Measurements from ENCODE around the gene OR7A10. TPM values are rescaled to one million over a fixed set of nuclear protein-coding genes. Genes with fewer than 3 reads are reported as not detected.

OR7A10 gene
- total RNA-seq, 2 experiments from 2014 or later, result not detected

DNA sequence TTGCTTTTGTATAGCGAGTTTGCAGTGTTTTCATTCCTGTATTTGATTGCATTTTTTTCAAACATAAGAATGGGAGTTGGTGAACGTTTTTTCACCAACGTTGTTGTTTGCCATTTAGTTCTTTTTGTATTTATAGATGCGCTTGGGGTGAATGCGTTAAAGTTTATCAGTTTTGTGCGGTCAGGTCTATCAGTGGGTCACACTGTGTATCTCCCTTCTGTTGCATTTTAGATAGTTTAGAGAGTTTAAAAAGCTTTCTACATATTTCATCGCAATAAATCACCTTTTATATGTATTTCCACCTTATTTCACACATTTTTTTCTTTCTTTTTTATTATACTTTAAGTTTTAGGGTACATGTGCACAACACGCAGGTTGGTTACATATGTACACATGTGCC lies 30.1 kb downstream of the OR7A10 start:
- Mint-ChIP-seq H3K4me3 (no peak overlapping the region), H3K27ac (no peak overlapping the region), H3K9me3 (no peaks in the 10 kb centered on the region), H3K4me1 (ENCODE audit: low read depth) (no peaks in the 10 kb centered on the region), H3K27me3 (peaks cover 9% of the 10 kb centered on the region), H3K36me3 (ENCODE audit: low read depth) (no peaks in the 10 kb centered on the region)
- CTCF ChIA-PET, result no interaction called here
- no peak for ATAC-seq
- no peak for DNase-seq
- TF ChIP-seq, protein P1, sequence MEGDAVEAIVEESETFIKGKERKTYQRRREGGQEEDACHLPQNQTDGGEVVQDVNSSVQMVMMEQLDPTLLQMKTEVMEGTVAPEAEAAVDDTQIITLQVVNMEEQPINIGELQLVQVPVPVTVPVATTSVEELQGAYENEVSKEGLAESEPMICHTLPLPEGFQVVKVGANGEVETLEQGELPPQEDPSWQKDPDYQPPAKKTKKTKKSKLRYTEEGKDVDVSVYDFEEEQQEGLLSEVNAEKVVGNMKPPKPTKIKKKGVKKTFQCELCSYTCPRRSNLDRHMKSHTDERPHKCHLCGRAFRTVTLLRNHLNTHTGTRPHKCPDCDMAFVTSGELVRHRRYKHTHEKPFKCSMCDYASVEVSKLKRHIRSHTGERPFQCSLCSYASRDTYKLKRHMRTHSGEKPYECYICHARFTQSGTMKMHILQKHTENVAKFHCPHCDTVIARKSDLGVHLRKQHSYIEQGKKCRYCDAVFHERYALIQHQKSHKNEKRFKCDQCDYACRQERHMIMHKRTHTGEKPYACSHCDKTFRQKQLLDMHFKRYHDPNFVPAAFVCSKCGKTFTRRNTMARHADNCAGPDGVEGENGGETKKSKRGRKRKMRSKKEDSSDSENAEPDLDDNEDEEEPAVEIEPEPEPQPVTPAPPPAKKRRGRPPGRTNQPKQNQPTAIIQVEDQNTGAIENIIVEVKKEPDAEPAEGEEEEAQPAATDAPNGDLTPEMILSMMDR (IDR thresholded peaks at IDR 0.05), result no peak
- POLR2A ChIA-PET, result no interaction called here
- intact Hi-C loops (cut with micrococcal nuclease), result no loop called here

- intact Hi-C loops (cut with micrococcal nuclease), result no loop called here
- Mint-ChIP-seq H3K4me1 (ENCODE audit: low read depth) (no peaks in the 10 kb centered on the region), H3K36me3 (ENCODE audit: low read depth) (no peaks in the 10 kb centered on the region), H3K27me3 (peaks cover 9% of the 10 kb centered on the region), H3K9me3 (no peaks in the 10 kb centered on the region), H3K4me3 (no peak overlapping the region), H3K27ac (no peak overlapping the region)
- CTCF ChIA-PET, result no interaction called here
- TF ChIP-seq, protein P1 (IDR thresholded peaks at IDR 0.05), result no peak
- POLR2A ChIA-PET, result no interaction called here
- ATAC-seq (no peak), DNase-seq (no peak)
Observed at GRCh38 chr19:14817052-14817451, 31.7 kb downstream of the OR7A10 start.

GRCh38 chr19:14814982-14815652 lies 33.6 kb downstream of the OR7A10 start:
- ATAC-seq (no peak), DNase-seq (no peak)
- POLR2A ChIA-PET, result no interaction called here
- H3K27ac Mint-ChIP-seq, result no peak overlapping the region
- H3K27me3 Mint-ChIP-seq, result peaks cover 5% of the 10 kb centered on the region
- CTCF ChIA-PET, result interaction anchor here (0.6 kb wide), 1 partner anchor 334 kb away, joined by 3 read pairs; no protein-coding TSS in a partner anchor
- H3K4me3 Mint-ChIP-seq, result no peak overlapping the region
- TF ChIP-seq, protein P1 (IDR thresholded peaks at IDR 0.05), result no peak
- H3K9me3 Mint-ChIP-seq, result no peaks in the 10 kb centered on the region
- no peaks in the 10 kb centered on the region for H3K36me3 Mint-ChIP-seq (ENCODE audit: low read depth)
- H3K4me1 Mint-ChIP-seq (ENCODE audit: low read depth), result no peaks in the 10 kb centered on the region
- intact Hi-C loops (cut with micrococcal nuclease), result no loop called here

- ATAC-seq, result no peak
- DNase-seq, result no peak
- Mint-ChIP-seq H3K4me1 (ENCODE audit: low read depth) (no peaks in the 10 kb centered on the region), H3K9me3 (no peaks in the 10 kb centered on the region), H3K27me3 (peaks cover 6% of the 10 kb centered on the region), H3K36me3 (ENCODE audit: low read depth) (no peaks in the 10 kb centered on the region), H3K27ac (no peak overlapping the region), H3K4me3 (no peak overlapping the region)
- ChIA-PET POLR2A (no interaction called here), CTCF (no interaction called here)
- TF ChIP-seq, protein P1 (IDR thresholded peaks at IDR 0.05), result no peak
- intact Hi-C loops (cut with micrococcal nuclease), result no loop called here
Observed at GRCh38 chr19:14809272-14810057, 39.3 kb downstream of the OR7A10 start.

GRCh38 chr19:14804765-14805164 lies 44.0 kb downstream of the OR7A10 start:
- intact Hi-C loops (cut with micrococcal nuclease), result no loop called here
- DNase-seq (no peak), ATAC-seq (no peak)
- ChIA-PET CTCF (no interaction called here), POLR2A (no interaction called here)
- TF ChIP-seq, protein P1 (IDR thresholded peaks at IDR 0.05), result no peak
- no peaks in the 10 kb centered on the region for H3K4me1 Mint-ChIP-seq (ENCODE audit: low read depth)
- H3K27ac Mint-ChIP-seq, result no peak overlapping the region
- no peak overlapping the region for H3K4me3 Mint-ChIP-seq
- H3K36me3 Mint-ChIP-seq (ENCODE audit: low read depth), result no peaks in the 10 kb centered on the region
- peaks cover 10% of the 10 kb centered on the region for H3K27me3 Mint-ChIP-seq
- no peaks in the 10 kb centered on the region for H3K9me3 Mint-ChIP-seq
